Lung (tissue), 12 donors: ENCODE results near the gene PLCH1. TPM values are rescaled to one million over a fixed set of nuclear protein-coding genes. Genes with fewer than 3 reads are reported as not detected.

Source experiments
- ATAC-seq: fragments of 200-7000 bp; cut with Tn5 transposase; one replicate; pipeline ENCODE4 v1.9.1; 2020; ENCODE audit warnings: moderate number of reproducible peaks; ENCODE audit not compliant: insufficient read depth, low FRiP score
- DNase-seq, 3 donors: peaks; one replicate each; pipeline ENCODE4 v3.0.0-alpha.2; 2013 to 2017
- H3K27ac ChIP-seq, 2 donors: one replicate each; pipeline ENCODE4 v1.5.1; 2013; ENCODE audit warnings: mild to moderate bottlenecking in 2 of 2, moderate library complexity in 2 of 2, control low read depth in 1 of 2, inconsistent platforms in 1 of 2, low read depth in 1 of 2, low read length in 1 of 2
- H3K27me3 ChIP-seq, 3 donors: one replicate each; pipeline ENCODE4 v1.5.1; 2013; ENCODE audit warnings: low read length in 2 of 3; ENCODE audit not compliant: control insufficient read depth in 3 of 3, insufficient read depth in 3 of 3
- H3K36me3 ChIP-seq, 4 donors: one replicate each; pipeline ENCODE4 v1.5.1; 2013; ENCODE audit warnings: low read length in 4 of 4, mild to moderate bottlenecking in 1 of 4, moderate library complexity in 1 of 4; ENCODE audit not compliant: control insufficient read depth in 4 of 4, insufficient read depth in 4 of 4
- H3K4me1 ChIP-seq, 5 donors: one replicate each; pipeline ENCODE4 v1.5.1; 2013; ENCODE audit warnings: low read length in 5 of 5, mild to moderate bottlenecking in 2 of 5, moderate library complexity in 1 of 5; ENCODE audit not compliant: control insufficient read depth in 5 of 5, insufficient read depth in 5 of 5
- H3K4me3 ChIP-seq: one replicate; pipeline ENCODE4 v1.5.1; 2013; ENCODE audit warnings: mild to moderate bottlenecking, control low read depth, moderate library complexity
- H3K9ac ChIP-seq, 2 donors: one replicate each; pipeline ENCODE4 v1.5.1; 2013; ENCODE audit warnings: low read length in 2 of 2, control low read depth in 1 of 2; ENCODE audit not compliant: insufficient read depth in 1 of 2
- H3K9me3 ChIP-seq, 4 donors: one replicate each; pipeline ENCODE4 v1.5.1; 2013; ENCODE audit warnings: low read length in 3 of 4, mild to moderate bottlenecking in 1 of 4, moderate library complexity in 1 of 4; ENCODE audit not compliant: control insufficient read depth in 4 of 4, insufficient read depth in 3 of 4
- CTCF ChIP-seq: IDR thresholded peaks from 2 replicates; pipeline ENCODE4 v1.5.1; 2012; ENCODE audit warnings: mild to moderate bottlenecking; ENCODE audit errors: control extremely low read depth, extremely low read depth
- WGBS, 2 donors: extraction: QIAGEN DNeasy Blood & Tissue Kit; methylation state at CpG; one replicate each; pipeline ENCODE4 v1.1.7; 2013; 5-methylcytosine and 5-hydroxymethylcytosine counted together
- polyA plus RNA-seq, 2 donors: library from polyadenylated mRNA; stranded (reverse); fragments of 200-250 nt; gene quantifications; one replicate each; pipeline ENCODE4 v1.2.1, GENCODE V29; 2013
- total RNA-seq, 2 donors: library from RNA; depleted of rRNA in 1 of 2; stranded (reverse); fragments of >200 nt in 1 of 2; gene quantifications; one replicate each; pipeline ENCODE4 v1.2.1, GENCODE V29; 2014 to 2021
- donor health status: control.
- donor health status: control.
- donor health status: Bipolar disorder and iron deficiency.
- donor health status: healthy.
- donor health status: DM: yes; HTN: yes; CAD: no.

PLCH1 gene
- total and polyA plus RNA-seq, 4 donors: 2.5 to 22.8 (median 9.1) TPM

- 87 to 88% methylated on average over 5 of the region's 5 CpGs for WGBS, 2 donors
- H3K27ac ChIP-seq: no peak overlapping the region
- no peaks in the 10 kb centered on the region for H3K4me1 ChIP-seq
- H3K27me3 ChIP-seq: no peaks in the 10 kb centered on the region
- TF ChIP-seq CTCF: no peak
- ATAC-seq (no peak), DNase-seq (no peak)
- peaks cover 0 to 1% (median 0%) of the 10 kb centered on the region in 4 donors for H3K36me3 ChIP-seq
- no peak overlapping the region for H3K9ac ChIP-seq
- H3K9me3 ChIP-seq: no peaks in the 10 kb centered on the region
- no peak overlapping the region for H3K4me3 ChIP-seq
Observed at GRCh38 chr3:155497930-155498647, 246.8 kb downstream of the PLCH1 start.

GRCh38 chr3:155496206-155496605 is 248.7 kb downstream of the PLCH1 start:
- H3K36me3 ChIP-seq: peaks cover 0 to 1% (median 0%) of the 10 kb centered on the region in 4 donors
- no peak for ATAC-seq
- DNase-seq: no peak
- no peak overlapping the region for H3K4me3 ChIP-seq
- TF ChIP-seq CTCF: no peak
- H3K27ac ChIP-seq: no peak overlapping the region
- no peak overlapping the region for H3K9ac ChIP-seq
- H3K4me1 ChIP-seq: no peaks in the 10 kb centered on the region
- no peaks in the 10 kb centered on the region for H3K9me3 ChIP-seq
- no peaks in the 10 kb centered on the region for H3K27me3 ChIP-seq

- Histone ChIP-seq H3K4me3 (no peak overlapping the region), H3K27me3 (no peaks in the 10 kb centered on the region), H3K9me3 (no peaks in the 10 kb centered on the region), H3K27ac (no peak overlapping the region), H3K36me3 (peaks cover 0 to 1% (median 0%) of the 10 kb centered on the region in 4 donors), H3K9ac (no peak overlapping the region), H3K4me1 (no peaks in the 10 kb centered on the region)
- WGBS, 2 donors: 90 to 92% methylated on average over 4 of the region's 4 CpGs
- no peak for DNase-seq
- no peak for ATAC-seq
- no peak for TF ChIP-seq CTCF
Observed at GRCh38 chr3:155495387-155495786, 249.5 kb downstream of the PLCH1 start.

GRCh38 chr3:155494332-155494731 is 250.5 kb downstream of the PLCH1 start:
- DNase-seq: no peak
- Histone ChIP-seq H3K4me1 (no peaks in the 10 kb centered on the region), H3K9me3 (no peaks in the 10 kb centered on the region), H3K4me3 (no peak overlapping the region), H3K9ac (no peak overlapping the region), H3K36me3 (peaks cover 0 to 1% (median 0%) of the 10 kb centered on the region in 4 donors), H3K27me3 (no peaks in the 10 kb centered on the region), H3K27ac (no peak overlapping the region)
- TF ChIP-seq CTCF: no peak
- ATAC-seq: no peak
- WGBS, 2 donors: 17 to 54% methylated on average over 5 of the region's 5 CpGs
